ENCODE data around the gene ADORA3.
A peak's percentile ranks its signal among the peaks of the same experiment; 100 is the strongest.

The ADORA3 gene

GRCh38 chr1:111520053-111520452, 16.6 kb upstream of the ADORA3 start:
- no peak overlapping the region for H2AK5ac ChIP-seq (ENCODE audit: low read length)
- H3K79me2 ChIP-seq (ENCODE audit: control insufficient read depth, insufficient read depth, low read length) = no peaks in the 10 kb centered on the region
- H2BK120ac ChIP-seq (ENCODE audit: low read depth, low read length) = no peak overlapping the region
- no CpG with 5 or more reads among the region's 3 CpGs for WGBS (ENCODE audit: extremely low coverage, insufficient coverage, low lambda C conversion rate)
- H3K4ac ChIP-seq (ENCODE audit: low read depth, low read length) = no peak overlapping the region
- H2BK15ac ChIP-seq (replicated peaks; ENCODE audit: low read depth) = no peak overlapping the region
- H3K4me1 ChIP-seq (ENCODE audit: control insufficient read depth, low read depth, low read length) = no peaks in the 10 kb centered on the region
- H3K27ac ChIP-seq (ENCODE audit: low read depth, low read length) = no peak overlapping the region
- no peaks in the 10 kb centered on the region for H3K36me3 ChIP-seq (ENCODE audit: control insufficient read depth, insufficient read depth, low read length)
- H3K23ac ChIP-seq (ENCODE audit: low read length) = no peak overlapping the region
- H3K79me1 ChIP-seq (ENCODE audit: low read length) = no peaks in the 10 kb centered on the region
- H3K56ac ChIP-seq (ENCODE audit: low read length) = no peak overlapping the region
- no peak overlapping the region for H2BK5ac ChIP-seq (ENCODE audit: low read length)
- no peak overlapping the region for H3K18ac ChIP-seq (ENCODE audit: low read length)
- no peaks in the 10 kb centered on the region for H3K27me3 ChIP-seq (ENCODE audit: insufficient read depth, low read length, poor library complexity)
- no peak for DNase-seq
- H3K4me3 ChIP-seq (ENCODE audit: low read length) = no peak overlapping the region
- H4K8ac ChIP-seq (ENCODE audit: low read depth, low read length) = no peak overlapping the region
- H3K4me2 ChIP-seq (ENCODE audit: low read length) = no peak overlapping the region
- H4K5ac ChIP-seq (ENCODE audit: low read length) = no peak overlapping the region
- H3K9ac ChIP-seq (ENCODE audit: low read length) = no peak overlapping the region

GRCh38 chr1:111517469-111518225, 14.2 kb upstream of the ADORA3 start:
- no CpG with 5 or more reads among the region's 1 CpG for WGBS (ENCODE audit: extremely low coverage, insufficient coverage, low lambda C conversion rate)
- no peak overlapping the region for H4K5ac ChIP-seq (ENCODE audit: low read length)
- no peak overlapping the region for H3K4me2 ChIP-seq (ENCODE audit: low read length)
- no peak overlapping the region for H3K4me3 ChIP-seq (ENCODE audit: low read length)
- no peak overlapping the region for H3K27ac ChIP-seq (ENCODE audit: low read depth, low read length)
- no peak overlapping the region for H3K18ac ChIP-seq (ENCODE audit: low read length)
- no peak overlapping the region for H3K9ac ChIP-seq (ENCODE audit: low read length)
- no peak overlapping the region for H2BK5ac ChIP-seq (ENCODE audit: low read length)
- no peak for DNase-seq
- H3K56ac ChIP-seq (ENCODE audit: low read length) = no peak overlapping the region
- no peaks in the 10 kb centered on the region for H3K27me3 ChIP-seq (ENCODE audit: insufficient read depth, low read length, poor library complexity)
- H3K4ac ChIP-seq (ENCODE audit: low read depth, low read length) = no peak overlapping the region
- H3K79me1 ChIP-seq (ENCODE audit: low read length) = no peaks in the 10 kb centered on the region
- no peak overlapping the region for H2BK120ac ChIP-seq (ENCODE audit: low read depth, low read length)
- H2AK5ac ChIP-seq (ENCODE audit: low read length) = no peak overlapping the region
- no peak overlapping the region for H3K23ac ChIP-seq (ENCODE audit: low read length)
- H4K8ac ChIP-seq (ENCODE audit: low read depth, low read length) = no peak overlapping the region
- H2BK15ac ChIP-seq (replicated peaks; ENCODE audit: low read depth) = no peak overlapping the region
- no peaks in the 10 kb centered on the region for H3K4me1 ChIP-seq (ENCODE audit: control insufficient read depth, low read depth, low read length)
- no peaks in the 10 kb centered on the region for H3K36me3 ChIP-seq (ENCODE audit: control insufficient read depth, insufficient read depth, low read length)
- H3K79me2 ChIP-seq (ENCODE audit: control insufficient read depth, insufficient read depth, low read length) = no peaks in the 10 kb centered on the region

GRCh38 chr1:111516005-111516535, 12.6 kb upstream of the ADORA3 start:
- H4K5ac ChIP-seq (ENCODE audit: low read length) = no peak overlapping the region

GRCh38 chr1:111515291-111516004, 12.0 kb upstream of the ADORA3 start:
- Histone ChIP-seq H3K4me3 (ENCODE audit: low read length) (no peak overlapping the region), H4K5ac (ENCODE audit: low read length) (no peak overlapping the region), H2BK5ac (ENCODE audit: low read length) (no peak overlapping the region), H3K79me1 (ENCODE audit: low read length) (no peaks in the 10 kb centered on the region), H3K23ac (ENCODE audit: low read length) (no peak overlapping the region), H3K4ac (ENCODE audit: low read depth, low read length) (no peak overlapping the region), H2AK5ac (ENCODE audit: low read length) (no peak overlapping the region), H3K4me1 (ENCODE audit: control insufficient read depth, low read depth, low read length) (no peaks in the 10 kb centered on the region), H3K27me3 (ENCODE audit: insufficient read depth, low read length, poor library complexity) (no peaks in the 10 kb centered on the region), H3K56ac (ENCODE audit: low read length) (no peak overlapping the region), H2BK120ac (ENCODE audit: low read depth, low read length) (no peak overlapping the region), H3K36me3 (ENCODE audit: control insufficient read depth, insufficient read depth, low read length) (no peaks in the 10 kb centered on the region), H2BK15ac (replicated peaks; ENCODE audit: low read depth) (no peak overlapping the region), H3K79me2 (ENCODE audit: control insufficient read depth, insufficient read depth, low read length) (no peaks in the 10 kb centered on the region), H3K18ac (ENCODE audit: low read length) (no peak overlapping the region), H3K9ac (ENCODE audit: low read length) (no peak overlapping the region), H3K4me2 (ENCODE audit: low read length) (no peak overlapping the region), H4K8ac (ENCODE audit: low read depth, low read length) (no peak overlapping the region), H3K27ac (ENCODE audit: low read depth, low read length) (no peak overlapping the region)
- no peak for DNase-seq
- WGBS (ENCODE audit: extremely low coverage, insufficient coverage, low lambda C conversion rate) = no CpG with 5 or more reads among the region's 40 CpGs

More at GRCh38 chr1:111516005-111516535, 12.6 kb upstream of the ADORA3 start:
- Histone ChIP-seq H4K8ac (ENCODE audit: low read depth, low read length) (no peak overlapping the region), H3K23ac (ENCODE audit: low read length) (no peak overlapping the region), H3K27ac (ENCODE audit: low read depth, low read length) (no peak overlapping the region), H2BK5ac (ENCODE audit: low read length) (no peak overlapping the region), H3K36me3 (ENCODE audit: control insufficient read depth, insufficient read depth, low read length) (no peaks in the 10 kb centered on the region), H3K4me1 (ENCODE audit: control insufficient read depth, low read depth, low read length) (no peaks in the 10 kb centered on the region), H2BK15ac (replicated peaks; ENCODE audit: low read depth) (no peak overlapping the region), H3K79me2 (ENCODE audit: control insufficient read depth, insufficient read depth, low read length) (no peaks in the 10 kb centered on the region), H3K18ac (ENCODE audit: low read length) (no peak overlapping the region), H3K79me1 (ENCODE audit: low read length) (no peaks in the 10 kb centered on the region), H3K4me3 (ENCODE audit: low read length) (no peak overlapping the region), H3K56ac (ENCODE audit: low read length) (peak overlapping the region; percentile 12), H2BK120ac (ENCODE audit: low read depth, low read length) (no peak overlapping the region), H2AK5ac (ENCODE audit: low read length) (no peak overlapping the region), H3K4me2 (ENCODE audit: low read length) (no peak overlapping the region), H3K9ac (ENCODE audit: low read length) (no peak overlapping the region), H3K4ac (ENCODE audit: low read depth, low read length) (no peak overlapping the region), H3K27me3 (ENCODE audit: insufficient read depth, low read length, poor library complexity) (no peaks in the 10 kb centered on the region)
- no CpG with 5 or more reads among the region's 13 CpGs for WGBS (ENCODE audit: extremely low coverage, insufficient coverage, low lambda C conversion rate)
- DNase-seq = peak; percentile 92

- Histone ChIP-seq H3K56ac (ENCODE audit: low read length) (no peak overlapping the region), H3K18ac (ENCODE audit: low read length) (no peak overlapping the region), H2BK15ac (replicated peaks; ENCODE audit: low read depth) (no peak overlapping the region), H3K4me2 (ENCODE audit: low read length) (no peak overlapping the region), H3K79me2 (ENCODE audit: control insufficient read depth, insufficient read depth, low read length) (no peaks in the 10 kb centered on the region), H4K8ac (ENCODE audit: low read depth, low read length) (no peak overlapping the region), H3K36me3 (ENCODE audit: control insufficient read depth, insufficient read depth, low read length) (no peaks in the 10 kb centered on the region), H3K4me3 (ENCODE audit: low read length) (no peak overlapping the region), H2BK5ac (ENCODE audit: low read length) (no peak overlapping the region), H2BK120ac (ENCODE audit: low read depth, low read length) (no peak overlapping the region), H3K79me1 (ENCODE audit: low read length) (no peaks in the 10 kb centered on the region), H3K23ac (ENCODE audit: low read length) (no peak overlapping the region), H3K4me1 (ENCODE audit: control insufficient read depth, low read depth, low read length) (no peaks in the 10 kb centered on the region), H3K4ac (ENCODE audit: low read depth, low read length) (no peak overlapping the region), H3K27me3 (ENCODE audit: insufficient read depth, low read length, poor library complexity) (no peaks in the 10 kb centered on the region), H3K9ac (ENCODE audit: low read length) (no peak overlapping the region), H3K27ac (ENCODE audit: low read depth, low read length) (no peak overlapping the region), H2AK5ac (ENCODE audit: low read length) (no peak overlapping the region), H4K5ac (ENCODE audit: low read length) (no peak overlapping the region)
- no CpG with 5 or more reads among the region's 8 CpGs for WGBS (ENCODE audit: extremely low coverage, insufficient coverage, low lambda C conversion rate)
- no peak for DNase-seq
These were observed 10.1 kb upstream of the ADORA3 start for GRCh38 chr1:111513410-111514020.

Data from mesendoderm (in vitro differentiated cells).